GM18517 (cell line): Measurements from ENCODE around the gene NHLH1.
"Not testable (repeated sequence)": the region's sequence is repeated elsewhere in the genome, so short reads cannot be mapped to it uniquely, and the experiment has no call there.

Experiments
- ATAC-seq: cut with Tn5 transposase; IDR thresholded peaks from one replicate; pipeline ENCODE4 v1.9.1; 2021; ENCODE audit warnings: mild to moderate bottlenecking, moderate library complexity; ENCODE audit not compliant: unreplicated experiment

Gene NHLH1

GRCh38 chr1:160376525-160377131 lies 9.8 kb downstream of the NHLH1 start:
- peak; percentile 53 for ATAC-seq

GRCh38 chr1:160377585-160378206 lies 10.8 kb downstream of the NHLH1 start:
- no peak for ATAC-seq

GRCh38 chr1:160384812-160385211 lies 17.9 kb downstream of the NHLH1 start:
- not testable (repeated sequence) for ATAC-seq

- not testable (repeated sequence) for ATAC-seq
Observed at GRCh38 chr1:160388406-160388805, 21.5 kb downstream of the NHLH1 start.

- ATAC-seq = no peak
Observed at GRCh38 chr1:160394673-160395072, 27.8 kb downstream of the NHLH1 start.

GRCh38 chr1:160397651-160398050 lies 30.8 kb downstream of the NHLH1 start:
- no peak for ATAC-seq

GRCh38 chr1:160398823-160399222 lies 32.0 kb downstream of the NHLH1 start:
- no peak for ATAC-seq

- no peak for ATAC-seq
Observed at GRCh38 chr1:160399544-160400222, 32.8 kb downstream of the NHLH1 start.

- ATAC-seq = no peak
Observed at GRCh38 chr1:160400223-160400645, 33.4 kb downstream of the NHLH1 start, which contains the start of gene VANGL2. TSS of gene VANGL2 (plus strand) at chr1:160400564. CDS start at chr1:160415838, 15,274 bp downstream.

GRCh38 chr1:160400646-160401486 lies 34.0 kb downstream of the NHLH1 start:
- ATAC-seq = no peak

GRCh38 chr1:160401487-160401805 lies 34.6 kb downstream of the NHLH1 start:
- no peak for ATAC-seq

- no peak for ATAC-seq
Observed at GRCh38 chr1:160402001-160402795, 35.3 kb downstream of the NHLH1 start.

GRCh38 chr1:160403244-160403643 lies 36.4 kb downstream of the NHLH1 start:
- no peak for ATAC-seq

GRCh38 chr1:160404094-160404493 lies 37.2 kb downstream of the NHLH1 start:
- no peak for ATAC-seq

GRCh38 chr1:160405331-160405877 lies 38.5 kb downstream of the NHLH1 start:
- no peak for ATAC-seq

- no peak for ATAC-seq
Observed at GRCh38 chr1:160406131-160406968, 39.5 kb downstream of the NHLH1 start.

GRCh38 chr1:160407839-160408801 lies 41.2 kb downstream of the NHLH1 start:
- no peak for ATAC-seq

- no peak for ATAC-seq
Observed at GRCh38 chr1:160408864-160409263, 42.0 kb downstream of the NHLH1 start.
